GM12891 (cell line): Measurements from ENCODE around the gene COMMD9.
A peak's percentile ranks its signal among the peaks of the same experiment; 100 is the strongest.

Experiments
- POLR2A ChIP-seq: IDR thresholded peaks from 2 replicates; pipeline ENCODE4 v1.6.1; 2011; ENCODE audit warnings: low read depth, low read length, control low read depth
- POLR2AphosphoS5 ChIP-seq: IDR thresholded peaks from 2 replicates; pipeline ENCODE4 v1.6.1; 2011; ENCODE audit warnings: low read depth, low read length, control low read depth
- SPI1 ChIP-seq: IDR thresholded peaks from 2 replicates; pipeline ENCODE4 v1.6.1; 2011; ENCODE audit warnings: low read depth, low read length, control low read depth
- TAF1 ChIP-seq: IDR thresholded peaks from 2 replicates; pipeline ENCODE4 v1.6.1; 2011; ENCODE audit warnings: low read depth, low read length, control low read depth

DNA sequence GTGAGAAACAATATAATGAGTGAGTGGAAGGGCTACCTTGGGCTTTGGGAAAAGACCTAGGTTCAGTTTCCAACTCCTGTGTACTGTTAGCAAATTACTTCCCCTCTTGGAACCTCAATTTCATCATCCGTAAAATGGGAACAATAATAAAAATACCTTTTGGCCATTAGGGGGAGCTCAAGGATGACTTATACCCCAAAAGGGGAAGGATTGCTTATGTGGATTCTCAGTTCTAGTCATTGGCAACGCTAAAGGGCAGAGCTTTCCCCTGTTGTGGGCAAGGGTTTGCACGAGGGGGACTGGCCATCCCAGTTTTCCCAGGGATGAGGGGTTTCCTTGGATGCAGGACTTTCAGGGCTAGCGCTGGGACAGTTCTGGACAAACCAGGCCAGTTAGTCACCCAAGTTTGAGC lies 3.1 kb upstream of the COMMD9 start:
- no peak for TF ChIP-seq TAF1
- no peak for TF ChIP-seq POLR2A
- no peak for TF ChIP-seq POLR2AphosphoS5
- TF ChIP-seq SPI1, result peak; percentile 45; the same call in 1 of the 2 replicates
